Measurements from ENCODE around the gene RAPH1.

RAPH1 gene

GRCh38 chr2:203484266-203485112, 50.6 kb downstream of the RAPH1 start:
- no peak for FAIRE-seq

- no peak for FAIRE-seq
Measured at GRCh38 chr2:203480623-203481022, 54.5 kb downstream of the RAPH1 start.

GRCh38 chr2:203476881-203477280, 58.2 kb downstream of the RAPH1 start:
- no peak for FAIRE-seq

GRCh38 chr2:203471323-203471722, 63.8 kb downstream of the RAPH1 start:
- no peak for FAIRE-seq

- no peak for FAIRE-seq
Measured at GRCh38 chr2:203470371-203470770, 64.7 kb downstream of the RAPH1 start.

GRCh38 chr2:203469546-203469945, 65.6 kb downstream of the RAPH1 start:
- no peak for FAIRE-seq

- no peak for FAIRE-seq
Measured at GRCh38 chr2:203463266-203463678, 71.8 kb downstream of the RAPH1 start.

GRCh38 chr2:203462308-203462707, 72.8 kb downstream of the RAPH1 start:
- peak; percentile 62 for FAIRE-seq

- no peak for FAIRE-seq
Measured at GRCh38 chr2:203461746-203462145, 73.4 kb downstream of the RAPH1 start.

GRCh38 chr2:203455209-203455608, 79.9 kb downstream of the RAPH1 start:
- FAIRE-seq: no peak

- peak; percentile 96 for FAIRE-seq
Measured at GRCh38 chr2:203453858-203454451, 81.1 kb downstream of the RAPH1 start.

- FAIRE-seq: no peak
Measured at GRCh38 chr2:203451689-203452088, 83.4 kb downstream of the RAPH1 start.

GRCh38 chr2:203451011-203451410, 84.1 kb downstream of the RAPH1 start:
- FAIRE-seq: no peak

GRCh38 chr2:203450561-203450960, 84.5 kb downstream of the RAPH1 start:
- FAIRE-seq: no peak

- no peak for FAIRE-seq
Measured at GRCh38 chr2:203446780-203447179, 88.3 kb downstream of the RAPH1 start.

- FAIRE-seq: no peak
Measured at GRCh38 chr2:203446071-203446481, 89.0 kb downstream of the RAPH1 start.

GRCh38 chr2:203444738-203445137, 90.4 kb downstream of the RAPH1 start:
- FAIRE-seq: no peak

GRCh38 chr2:203442463-203442862, 92.6 kb downstream of the RAPH1 start:
- no peak for FAIRE-seq

- no peak for FAIRE-seq
Measured at GRCh38 chr2:203441463-203441862, 93.6 kb downstream of the RAPH1 start.

- FAIRE-seq: no peak
Measured at GRCh38 chr2:203440671-203441070, 94.4 kb downstream of the RAPH1 start.

GRCh38 chr2:203438528-203438927, 96.6 kb downstream of the RAPH1 start:
- FAIRE-seq: no peak

GRCh38 chr2:203437511-203437910, 97.6 kb downstream of the RAPH1 start:
- FAIRE-seq: no peak

- no peak for FAIRE-seq
Measured at GRCh38 chr2:203436496-203436895, 98.6 kb downstream of the RAPH1 start.

GRCh38 chr2:203432811-203433210, 102.3 kb downstream of the RAPH1 start:
- FAIRE-seq: no peak

All from A204.1 (cell line).